ENCODE measurements around the gene MYO7A. TPM values are rescaled to one million over a fixed set of nuclear protein-coding genes. Genes with fewer than 3 reads are reported as not detected.
"Not testable (repeated sequence)": the region's sequence is repeated elsewhere in the genome, so short reads cannot be mapped to it uniquely, and the experiment has no call there.

Gene MYO7A
- total RNA-seq, 1 experiment from 2014 or later = not detected

GRCh38 chr11:77091146-77091940 is 36.7 kb upstream of the MYO7A start:
- peak; percentile 41 for DNase-seq (ENCODE audit: low read depth)
- in situ Hi-C loops (cut with HindIII; ENCODE audit: low pct_unique_long_range_greater_than_20kb, low sequenced_read_pairs) = no loop called here

GRCh38 chr11:77092382-77092781 is 35.7 kb upstream of the MYO7A start:
- in situ Hi-C loops (cut with HindIII; ENCODE audit: low pct_unique_long_range_greater_than_20kb, low sequenced_read_pairs) = no loop called here
- no peak for DNase-seq (ENCODE audit: low read depth)

DNA sequence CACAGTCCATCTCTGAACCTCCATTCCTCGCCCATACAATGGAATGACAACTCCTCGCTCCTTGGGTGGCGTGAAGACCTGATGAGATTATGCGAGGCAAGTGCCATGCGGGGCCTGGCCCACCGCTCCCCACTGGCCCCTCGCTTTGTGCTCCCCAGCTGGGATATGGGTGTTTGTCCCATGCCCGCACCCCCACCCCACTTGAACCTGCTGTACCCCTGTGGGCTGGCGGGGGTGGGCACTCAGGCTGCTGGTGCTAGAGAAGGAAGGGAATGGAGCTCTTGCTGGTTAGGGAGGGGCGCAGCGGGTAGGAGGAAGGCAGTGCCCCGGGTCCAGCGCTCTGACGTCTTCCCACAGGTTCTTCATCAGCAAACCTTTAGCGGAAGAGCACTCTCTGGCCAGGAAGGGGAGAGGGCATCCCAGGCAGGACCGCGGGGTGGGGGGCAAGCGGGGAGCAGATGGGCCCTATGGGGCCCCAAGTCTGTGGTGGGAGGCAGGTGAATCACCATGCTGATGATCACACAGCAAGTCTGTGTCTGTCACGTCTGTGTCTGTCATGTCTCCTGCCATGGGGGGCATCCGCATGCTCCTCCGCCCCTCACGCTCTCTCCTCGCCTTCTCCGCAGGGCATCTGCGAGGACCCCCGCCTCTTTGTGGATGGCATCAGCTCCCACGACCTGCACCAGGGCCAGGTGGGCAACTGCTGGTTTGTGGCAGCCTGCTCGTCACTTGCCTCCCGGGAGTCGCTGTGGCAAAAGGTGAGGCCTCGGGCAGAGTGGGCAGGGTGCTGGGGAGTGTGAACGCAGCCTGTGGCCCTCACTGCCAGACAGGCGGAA is 34.8 kb upstream of the MYO7A start:
- no peak for DNase-seq (ENCODE audit: low read depth)
- in situ Hi-C loops (cut with HindIII; ENCODE audit: low pct_unique_long_range_greater_than_20kb, low sequenced_read_pairs) = no loop called here

- in situ Hi-C loops (cut with HindIII; ENCODE audit: low pct_unique_long_range_greater_than_20kb, low sequenced_read_pairs) = no loop called here
- no peak for DNase-seq (ENCODE audit: low read depth)
These were observed 33.8 kb upstream of the MYO7A start for GRCh38 chr11:77093987-77094840.

GRCh38 chr11:77094841-77095365 is 33.1 kb upstream of the MYO7A start:
- no peak for DNase-seq (ENCODE audit: low read depth)
- in situ Hi-C loops (cut with HindIII; ENCODE audit: low pct_unique_long_range_greater_than_20kb, low sequenced_read_pairs) = no loop called here

GRCh38 chr11:77095551-77096490 is 32.2 kb upstream of the MYO7A start:
- in situ Hi-C loops (cut with HindIII; ENCODE audit: low pct_unique_long_range_greater_than_20kb, low sequenced_read_pairs) = no loop called here
- DNase-seq (ENCODE audit: low read depth) = no peak

DNA sequence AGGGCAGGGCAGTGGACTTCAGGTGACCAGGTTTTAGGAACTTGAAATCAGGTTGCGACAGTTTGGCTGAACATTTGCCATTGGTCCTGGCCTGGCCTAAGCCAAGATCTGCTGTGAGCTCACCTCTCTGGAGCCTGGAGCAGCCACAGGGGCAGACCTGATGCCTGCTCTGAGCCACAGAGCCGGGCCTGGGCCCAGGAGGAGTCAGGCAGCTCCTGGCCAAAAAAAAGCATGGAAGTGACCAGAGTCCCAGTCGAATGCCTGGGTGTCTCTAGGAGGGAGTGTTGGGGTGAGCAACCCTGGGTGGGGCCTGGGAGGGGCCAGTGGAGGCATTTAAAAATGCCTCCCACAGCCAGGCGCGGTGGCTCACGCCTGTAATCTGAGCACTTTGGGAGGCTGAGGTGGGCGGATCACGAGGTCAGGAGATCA is 31.4 kb upstream of the MYO7A start:
- in situ Hi-C loops (cut with HindIII; ENCODE audit: low pct_unique_long_range_greater_than_20kb, low sequenced_read_pairs) = no loop called here
- DNase-seq (ENCODE audit: low read depth) = no peak

DNA sequence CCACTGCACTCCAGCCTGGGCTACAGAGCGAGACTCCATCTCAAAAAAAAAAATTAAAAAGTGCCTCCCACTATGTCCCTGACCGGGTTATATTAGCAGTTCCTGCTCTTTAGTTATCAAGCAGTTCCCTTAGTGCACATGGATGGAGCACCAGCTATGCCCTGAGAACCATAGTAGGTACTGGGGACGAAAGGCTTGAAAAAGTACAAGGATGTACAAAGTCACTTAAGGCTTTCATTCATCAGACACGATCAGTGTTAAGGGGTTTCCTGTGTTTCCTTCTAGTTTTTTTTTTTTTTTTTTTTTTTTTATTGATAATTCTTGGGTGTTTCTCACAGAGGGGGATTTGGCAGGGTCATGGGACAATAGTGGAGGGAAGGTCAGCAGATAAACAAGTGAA is 30.9 kb upstream of the MYO7A start:
- in situ Hi-C loops (cut with HindIII; ENCODE audit: low pct_unique_long_range_greater_than_20kb, low sequenced_read_pairs); DNase-seq (ENCODE audit: low read depth): not testable (repeated sequence)

DNA sequence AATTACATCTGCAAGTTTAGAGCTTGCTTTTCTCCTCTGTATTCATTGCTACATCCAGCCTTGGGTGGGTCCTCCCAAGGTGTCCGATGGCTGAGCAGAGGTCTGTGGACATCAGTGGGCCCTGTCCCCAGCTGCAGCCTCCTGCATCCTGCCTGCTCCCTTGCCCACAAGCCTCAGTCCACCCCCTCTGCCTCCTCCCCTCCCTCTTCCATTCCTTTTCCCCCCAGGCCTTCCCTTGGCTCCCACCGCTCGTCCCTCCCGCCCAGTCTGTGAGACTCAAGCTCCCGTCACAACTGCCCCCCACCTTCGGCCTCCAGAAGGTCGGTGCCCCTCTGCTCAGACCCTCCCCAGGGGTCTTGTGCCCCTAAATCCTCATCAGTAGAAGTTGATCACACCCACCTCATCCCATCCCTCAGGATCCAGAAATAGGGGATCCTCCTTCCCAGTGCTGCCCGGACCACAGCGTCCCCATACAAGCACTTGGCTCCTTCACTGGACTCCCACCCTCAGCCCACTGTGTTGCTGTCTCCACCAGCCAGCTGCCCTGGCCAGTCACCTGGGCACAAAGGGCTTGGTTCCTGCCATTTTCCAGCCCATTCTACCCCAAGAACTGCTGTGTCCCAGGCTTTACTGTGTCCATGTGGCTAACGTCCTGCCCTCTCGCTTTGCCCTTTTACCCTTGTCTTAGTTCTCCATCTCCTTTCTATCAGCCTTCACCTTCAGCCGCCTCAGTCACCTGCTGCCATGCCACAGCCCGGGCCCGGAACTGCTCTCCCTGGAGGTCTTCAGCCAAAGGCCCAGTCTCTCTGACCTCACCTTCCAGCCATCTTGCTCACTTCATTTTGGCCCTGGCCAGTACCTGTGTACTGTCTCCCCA is 27.6 kb upstream of the MYO7A start:
- no peak for DNase-seq (ENCODE audit: low read depth)
- in situ Hi-C loops (cut with HindIII; ENCODE audit: low pct_unique_long_range_greater_than_20kb, low sequenced_read_pairs) = no loop called here

GRCh38 chr11:77101043-77101537 is 27.0 kb upstream of the MYO7A start:
- DNase-seq (ENCODE audit: low read depth) = no peak
- in situ Hi-C loops (cut with HindIII; ENCODE audit: low pct_unique_long_range_greater_than_20kb, low sequenced_read_pairs) = no loop called here

GRCh38 chr11:77102246-77103210 is 25.5 kb upstream of the MYO7A start, which contains the start of gene OMP:
TSS of gene OMP (plus strand) at chr11:77102840. CDS start at chr11:77102840, 0 bp downstream.
- in situ Hi-C loops (cut with HindIII; ENCODE audit: low pct_unique_long_range_greater_than_20kb, low sequenced_read_pairs) = no loop called here
- no peak for DNase-seq (ENCODE audit: low read depth)

GRCh38 chr11:77103319-77103718 is 24.7 kb upstream of the MYO7A start:
- in situ Hi-C loops (cut with HindIII; ENCODE audit: low pct_unique_long_range_greater_than_20kb, low sequenced_read_pairs) = no loop called here
- DNase-seq (ENCODE audit: low read depth) = no peak

GRCh38 chr11:77104727-77105126 is 23.3 kb upstream of the MYO7A start:
- DNase-seq (ENCODE audit: low read depth) = no peak
- in situ Hi-C loops (cut with HindIII; ENCODE audit: low pct_unique_long_range_greater_than_20kb, low sequenced_read_pairs) = no loop called here

GRCh38 chr11:77106321-77106720 is 21.7 kb upstream of the MYO7A start:
- in situ Hi-C loops (cut with HindIII; ENCODE audit: low pct_unique_long_range_greater_than_20kb, low sequenced_read_pairs) = no loop called here

GRCh38 chr11:77106759-77107158 is 21.3 kb upstream of the MYO7A start:
- in situ Hi-C loops (cut with HindIII; ENCODE audit: low pct_unique_long_range_greater_than_20kb, low sequenced_read_pairs) = no loop called here
- DNase-seq (ENCODE audit: low read depth) = no peak

More at GRCh38 chr11:77106321-77106720, 21.7 kb upstream of the MYO7A start:
- no peak for DNase-seq (ENCODE audit: low read depth)

All from Caki2 (cell line).